GM12872 (cell line): ENCODE measurements around the gene MRPL17.

Experiments used
- CTCF ChIP-seq: IDR thresholded peaks from 3 replicates; pipeline ENCODE4 v1.5.1; 2011; ENCODE audit warnings: low read depth, mild to moderate bottlenecking, low read length, moderate library complexity; ENCODE audit not compliant: insufficient read depth

MRPL17 gene

GRCh38 chr11:6648501-6648900, 34.6 kb downstream of the MRPL17 start:
- TF ChIP-seq CTCF, result no peak

- TF ChIP-seq CTCF, result no peak
Measured at GRCh38 chr11:6647836-6648235, 35.3 kb downstream of the MRPL17 start.

GRCh38 chr11:6646918-6647679, 36.0 kb downstream of the MRPL17 start:
- TF ChIP-seq CTCF, result no peak

GRCh38 chr11:6646576-6646917, 36.6 kb downstream of the MRPL17 start:
- no peak for TF ChIP-seq CTCF

GRCh38 chr11:6646071-6646470, 37.1 kb downstream of the MRPL17 start:
- TF ChIP-seq CTCF, result no peak

- TF ChIP-seq CTCF, result no peak
Measured at GRCh38 chr11:6642957-6643356, 40.2 kb downstream of the MRPL17 start.

- TF ChIP-seq CTCF, result no peak
Measured at GRCh38 chr11:6640985-6641701, 42.0 kb downstream of the MRPL17 start.
